ENCODE results near the gene DOCK10.

DNA sequence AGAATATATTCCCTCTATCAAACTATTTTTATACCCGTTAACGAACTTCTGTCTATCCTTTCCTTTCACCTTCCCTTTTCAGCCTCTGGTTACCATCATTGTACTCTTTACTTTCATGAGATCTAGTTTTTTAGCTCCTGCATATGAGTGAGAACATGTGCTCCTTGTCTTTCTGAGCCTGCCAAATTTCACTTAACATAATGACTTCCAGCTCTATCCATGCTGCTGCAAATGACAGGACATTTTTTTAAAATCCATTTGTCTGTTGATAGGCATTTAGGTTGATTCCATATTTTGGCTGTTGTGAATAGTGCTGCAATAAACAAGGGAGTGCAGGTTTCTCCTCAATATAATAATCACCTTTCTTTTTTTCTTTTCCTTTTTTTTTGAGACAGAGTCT, 317.9 kb downstream of the DOCK10 start:
- no peak for TF ChIP-seq GLIS3 (CRISPR knock-in tag; IDR thresholded peaks at IDR 0.05)
- TF ChIP-seq ISL1 (CRISPR knock-in tag; IDR thresholded peaks at IDR 0.05): no peak
- no peak for TF ChIP-seq ZFP30 (CRISPR knock-in tag; IDR thresholded peaks at IDR 0.05)
- TF ChIP-seq TCF4 (CRISPR knock-in tag; IDR thresholded peaks at IDR 0.05; ENCODE audit: borderline replicate concordance): no peak
- TF ChIP-seq, protein P1, sequence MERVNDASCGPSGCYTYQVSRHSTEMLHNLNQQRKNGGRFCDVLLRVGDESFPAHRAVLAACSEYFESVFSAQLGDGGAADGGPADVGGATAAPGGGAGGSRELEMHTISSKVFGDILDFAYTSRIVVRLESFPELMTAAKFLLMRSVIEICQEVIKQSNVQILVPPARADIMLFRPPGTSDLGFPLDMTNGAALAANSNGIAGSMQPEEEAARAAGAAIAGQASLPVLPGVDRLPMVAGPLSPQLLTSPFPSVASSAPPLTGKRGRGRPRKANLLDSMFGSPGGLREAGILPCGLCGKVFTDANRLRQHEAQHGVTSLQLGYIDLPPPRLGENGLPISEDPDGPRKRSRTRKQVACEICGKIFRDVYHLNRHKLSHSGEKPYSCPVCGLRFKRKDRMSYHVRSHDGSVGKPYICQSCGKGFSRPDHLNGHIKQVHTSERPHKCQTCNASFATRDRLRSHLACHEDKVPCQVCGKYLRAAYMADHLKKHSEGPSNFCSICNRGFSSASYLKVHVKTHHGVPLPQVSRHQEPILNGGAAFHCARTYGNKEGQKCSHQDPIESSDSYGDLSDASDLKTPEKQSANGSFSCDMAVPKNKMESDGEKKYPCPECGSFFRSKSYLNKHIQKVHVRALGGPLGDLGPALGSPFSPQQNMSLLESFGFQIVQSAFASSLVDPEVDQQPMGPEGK (CRISPR knock-in tag; IDR thresholded peaks at IDR 0.05; ENCODE audit: borderline replicate concordance): no peak
- TF ChIP-seq, protein P2, sequence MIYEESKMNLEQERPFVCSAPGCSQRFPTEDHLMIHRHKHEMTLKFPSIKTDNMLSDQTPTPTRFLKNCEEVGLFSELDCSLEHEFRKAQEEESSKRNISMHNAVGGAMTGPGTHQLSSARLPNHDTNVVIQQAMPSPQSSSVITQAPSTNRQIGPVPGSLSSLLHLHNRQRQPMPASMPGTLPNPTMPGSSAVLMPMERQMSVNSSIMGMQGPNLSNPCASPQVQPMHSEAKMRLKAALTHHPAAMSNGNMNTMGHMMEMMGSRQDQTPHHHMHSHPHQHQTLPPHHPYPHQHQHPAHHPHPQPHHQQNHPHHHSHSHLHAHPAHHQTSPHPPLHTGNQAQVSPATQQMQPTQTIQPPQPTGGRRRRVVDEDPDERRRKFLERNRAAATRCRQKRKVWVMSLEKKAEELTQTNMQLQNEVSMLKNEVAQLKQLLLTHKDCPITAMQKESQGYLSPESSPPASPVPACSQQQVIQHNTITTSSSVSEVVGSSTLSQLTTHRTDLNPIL (CRISPR knock-in tag; IDR thresholded peaks at IDR 0.05; ENCODE audit: low read depth): no peak
- TF ChIP-seq, protein P3, sequence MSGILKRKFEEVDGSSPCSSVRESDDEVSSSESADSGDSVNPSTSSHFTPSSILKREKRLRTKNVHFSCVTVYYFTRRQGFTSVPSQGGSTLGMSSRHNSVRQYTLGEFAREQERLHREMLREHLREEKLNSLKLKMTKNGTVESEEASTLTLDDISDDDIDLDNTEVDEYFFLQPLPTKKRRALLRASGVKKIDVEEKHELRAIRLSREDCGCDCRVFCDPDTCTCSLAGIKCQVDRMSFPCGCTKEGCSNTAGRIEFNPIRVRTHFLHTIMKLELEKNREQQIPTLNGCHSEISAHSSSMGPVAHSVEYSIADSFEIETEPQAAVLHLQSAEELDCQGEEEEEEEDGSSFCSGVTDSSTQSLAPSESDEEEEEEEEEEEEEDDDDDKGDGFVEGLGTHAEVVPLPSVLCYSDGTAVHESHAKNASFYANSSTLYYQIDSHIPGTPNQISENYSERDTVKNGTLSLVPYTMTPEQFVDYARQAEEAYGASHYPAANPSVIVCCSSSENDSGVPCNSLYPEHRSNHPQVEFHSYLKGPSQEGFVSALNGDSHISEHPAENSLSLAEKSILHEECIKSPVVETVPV (CRISPR knock-in tag; IDR thresholded peaks at IDR 0.05): no peak
- no peak for TF ChIP-seq CSDC2 (CRISPR knock-in tag; IDR thresholded peaks at IDR 0.05)
- TF ChIP-seq RARB (CRISPR knock-in tag; IDR thresholded peaks at IDR 0.05): no peak
